ENCODE results near the gene PCNX2.

DNA sequence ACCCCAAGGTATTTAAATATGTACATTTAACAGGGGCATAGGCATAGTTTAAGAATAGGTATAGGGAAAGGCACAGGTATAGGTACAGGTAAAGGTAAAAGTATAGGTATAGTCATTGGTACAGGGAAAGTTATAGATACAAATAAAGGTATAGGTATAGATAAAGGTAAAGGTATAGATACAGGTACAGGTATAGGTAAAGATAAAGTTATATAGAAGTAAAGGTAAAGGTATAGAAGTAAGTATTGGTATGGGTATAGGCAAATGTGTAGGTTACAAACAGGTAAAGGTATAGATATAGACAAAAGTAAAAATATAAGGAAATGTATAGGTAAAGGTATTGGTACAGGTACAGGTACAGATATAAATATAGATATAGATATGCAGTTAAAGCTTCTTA is 137.2 kb downstream of the PCNX2 start:
- TF ChIP-seq, protein P1, sequence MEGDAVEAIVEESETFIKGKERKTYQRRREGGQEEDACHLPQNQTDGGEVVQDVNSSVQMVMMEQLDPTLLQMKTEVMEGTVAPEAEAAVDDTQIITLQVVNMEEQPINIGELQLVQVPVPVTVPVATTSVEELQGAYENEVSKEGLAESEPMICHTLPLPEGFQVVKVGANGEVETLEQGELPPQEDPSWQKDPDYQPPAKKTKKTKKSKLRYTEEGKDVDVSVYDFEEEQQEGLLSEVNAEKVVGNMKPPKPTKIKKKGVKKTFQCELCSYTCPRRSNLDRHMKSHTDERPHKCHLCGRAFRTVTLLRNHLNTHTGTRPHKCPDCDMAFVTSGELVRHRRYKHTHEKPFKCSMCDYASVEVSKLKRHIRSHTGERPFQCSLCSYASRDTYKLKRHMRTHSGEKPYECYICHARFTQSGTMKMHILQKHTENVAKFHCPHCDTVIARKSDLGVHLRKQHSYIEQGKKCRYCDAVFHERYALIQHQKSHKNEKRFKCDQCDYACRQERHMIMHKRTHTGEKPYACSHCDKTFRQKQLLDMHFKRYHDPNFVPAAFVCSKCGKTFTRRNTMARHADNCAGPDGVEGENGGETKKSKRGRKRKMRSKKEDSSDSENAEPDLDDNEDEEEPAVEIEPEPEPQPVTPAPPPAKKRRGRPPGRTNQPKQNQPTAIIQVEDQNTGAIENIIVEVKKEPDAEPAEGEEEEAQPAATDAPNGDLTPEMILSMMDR (IDR thresholded peaks at IDR 0.05; ENCODE audit: insufficient read depth, low read length, poor library complexity, severe bottlenecking), result no peak
- TF ChIP-seq EZH2phosphoT487 (conservative IDR thresholded peaks at IDR 0.05; ENCODE audit: low read length), result no peak
